Stimulated activated CD4-positive, alpha-beta T cell treated with anti-CD3 and anti-CD28 coated beads, Interleukin-4, amount 100 ng/mL, for 1 hour (primary cell): Measurements from ENCODE around the gene PDE4D.
"Not testable (repeated sequence)": the region's sequence is repeated elsewhere in the genome, so short reads cannot be mapped to it uniquely, and the experiment has no call there.

Experiments
- DNase-seq: peaks from one replicate; pipeline ENCODE4 v3.0.0-alpha.2; 2020

Gene PDE4D

DNA sequence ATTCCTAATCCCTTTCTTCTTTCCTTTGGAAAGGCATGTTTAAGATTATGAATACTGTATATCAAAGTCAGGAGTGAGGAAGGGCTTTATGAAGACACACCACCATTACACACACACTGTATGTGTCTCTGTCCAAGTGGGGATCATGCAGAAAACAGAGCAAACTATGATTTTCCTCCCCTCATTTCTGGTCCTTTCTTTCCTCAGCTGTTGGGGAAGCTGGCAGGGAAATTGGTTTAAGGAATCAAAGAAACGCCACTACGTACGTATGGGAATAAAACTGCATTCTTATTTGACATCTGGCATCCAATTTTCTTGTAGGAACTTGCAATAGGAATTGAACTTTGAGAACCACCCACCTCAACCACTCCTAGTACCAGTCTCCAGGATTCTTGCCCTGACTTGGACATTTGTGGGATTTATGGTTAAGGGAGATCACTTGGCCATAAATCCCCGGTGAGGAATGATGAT is 125.8 kb downstream of the PDE4D start:
- no peak for DNase-seq

GRCh38 chr5:59767211-59767605 is 126.3 kb downstream of the PDE4D start:
- no peak for DNase-seq

DNA sequence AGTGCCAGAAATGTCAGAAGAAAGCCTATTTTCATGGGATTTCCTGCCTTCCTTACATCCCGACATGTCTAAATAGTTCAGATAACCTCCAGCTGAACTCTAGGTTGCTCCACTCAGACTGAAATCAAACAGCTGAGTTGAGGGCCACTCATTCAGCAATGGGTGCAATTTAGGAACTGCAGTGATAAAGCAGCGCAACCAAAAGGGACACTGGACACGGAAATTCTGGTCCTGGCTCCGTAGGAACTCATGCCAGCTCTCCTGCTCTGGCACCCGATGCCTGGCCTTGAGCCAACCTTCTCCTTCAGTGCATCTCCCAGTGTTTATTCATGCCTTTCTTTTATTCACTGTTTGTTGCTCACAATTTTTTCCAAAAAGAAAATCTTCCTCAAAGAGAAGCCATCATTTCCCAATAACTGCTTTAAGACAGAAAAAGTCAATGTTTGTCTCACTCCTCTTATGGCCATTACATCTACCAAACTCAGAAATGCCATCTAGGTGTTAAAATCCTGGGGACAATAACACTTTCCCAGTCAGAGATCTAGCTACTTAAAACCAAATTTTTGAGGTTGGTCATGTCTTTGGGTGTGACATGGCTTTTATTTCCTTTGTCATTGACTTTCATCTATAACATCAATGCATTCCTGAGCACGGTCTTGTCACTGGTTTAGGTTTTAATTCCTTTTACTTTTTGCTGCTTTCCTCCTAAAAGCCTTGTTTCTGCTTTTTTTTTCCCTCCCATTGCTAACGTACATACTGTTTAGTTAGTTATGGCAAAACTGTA is 126.9 kb downstream of the PDE4D start:
- no peak for DNase-seq

DNA sequence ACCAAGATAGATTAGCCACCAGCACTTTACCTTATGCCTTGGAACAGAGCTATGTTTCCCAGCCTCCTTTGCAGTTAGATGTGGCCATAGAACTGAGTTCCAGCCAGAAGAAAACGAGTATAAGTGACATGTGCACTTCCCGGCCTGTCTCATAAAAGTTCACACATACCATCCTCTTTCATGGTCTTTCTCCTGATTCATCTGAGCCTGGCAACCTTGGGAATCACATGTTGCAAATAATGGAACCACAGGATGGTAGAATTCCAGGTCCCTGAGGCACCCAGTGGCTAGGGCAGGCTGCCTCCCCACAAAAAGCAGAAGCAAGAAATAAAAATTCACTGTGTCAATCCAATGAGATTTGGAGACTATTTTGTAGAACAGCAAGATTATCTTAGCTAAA is 128.1 kb downstream of the PDE4D start:
- DNase-seq, result no peak

DNA sequence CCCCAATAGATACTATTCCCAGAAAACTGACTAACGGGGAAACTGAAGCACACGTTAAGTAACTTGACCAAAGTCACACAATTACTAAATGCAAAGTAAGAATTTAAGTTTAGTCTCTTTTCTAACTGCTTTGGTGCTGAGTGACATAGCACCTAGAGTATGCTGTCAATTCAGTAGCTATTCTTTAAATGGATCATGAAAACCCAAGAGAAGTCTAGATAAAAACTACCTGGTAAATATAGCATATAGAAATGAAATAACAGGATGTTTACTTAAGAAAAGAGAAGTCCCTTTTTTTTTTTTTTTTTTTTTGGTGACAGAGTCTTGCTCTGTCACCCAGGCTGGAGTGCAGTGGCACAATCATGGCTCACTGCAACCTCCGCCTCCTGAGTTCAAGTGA is 129.2 kb downstream of the PDE4D start:
- DNase-seq, result no peak

GRCh38 chr5:59763541-59763940 is 130.0 kb downstream of the PDE4D start:
- no peak for DNase-seq

GRCh38 chr5:59762232-59762631 is 131.3 kb downstream of the PDE4D start:
- not testable (repeated sequence) for DNase-seq

DNA sequence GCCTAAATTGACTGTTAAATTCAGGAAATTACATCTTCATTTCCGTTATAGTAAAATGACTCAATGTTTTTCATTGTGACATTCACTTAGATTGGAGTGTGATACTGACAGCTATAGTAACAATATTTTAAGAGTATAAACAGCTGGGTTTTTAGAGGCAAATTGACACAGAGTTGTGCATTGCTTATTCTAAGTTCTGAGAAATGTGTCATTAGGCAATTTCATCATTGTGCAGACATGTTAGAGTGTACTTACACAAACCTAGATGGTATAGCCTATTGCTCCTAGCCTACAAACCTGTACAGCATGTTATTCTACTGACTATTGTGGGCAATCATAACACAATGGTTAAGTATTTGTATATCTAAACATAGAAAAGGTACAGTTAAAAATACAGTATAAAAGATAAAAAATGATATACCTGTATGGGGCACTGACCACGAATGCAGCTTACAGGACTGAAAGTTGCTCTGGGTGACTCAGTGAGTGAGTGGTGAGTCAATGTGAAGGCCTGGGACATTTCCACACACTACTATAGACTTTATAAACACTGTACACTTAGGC is 132.7 kb downstream of the PDE4D start:
- DNase-seq, result no peak

- DNase-seq, result no peak
Measured at GRCh38 chr5:59759600-59760351, 133.8 kb downstream of the PDE4D start.

GRCh38 chr5:59758566-59758965 is 135.0 kb downstream of the PDE4D start:
- no peak for DNase-seq

DNA sequence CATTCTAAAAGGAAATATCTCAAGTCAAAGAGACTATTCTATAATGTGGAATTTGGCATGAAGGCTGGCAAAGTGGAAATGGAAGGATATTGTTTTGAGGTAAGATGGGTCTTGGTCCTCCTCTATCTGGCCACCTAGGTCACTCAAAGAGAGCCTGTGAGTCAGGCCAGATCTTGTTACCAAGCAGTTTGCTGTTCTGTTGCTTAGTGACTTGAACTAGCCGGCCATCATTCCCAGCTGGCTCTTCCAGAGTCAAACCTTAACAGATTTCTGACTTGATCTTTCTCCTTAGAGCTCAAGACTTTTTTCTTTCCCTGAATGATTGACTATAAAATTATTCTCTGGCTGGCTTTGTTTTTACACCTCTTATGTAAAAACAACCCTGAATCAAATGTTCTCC is 136.1 kb downstream of the PDE4D start:
- no peak for DNase-seq

GRCh38 chr5:59756373-59757035 is 137.0 kb downstream of the PDE4D start:
- DNase-seq, result no peak

DNA sequence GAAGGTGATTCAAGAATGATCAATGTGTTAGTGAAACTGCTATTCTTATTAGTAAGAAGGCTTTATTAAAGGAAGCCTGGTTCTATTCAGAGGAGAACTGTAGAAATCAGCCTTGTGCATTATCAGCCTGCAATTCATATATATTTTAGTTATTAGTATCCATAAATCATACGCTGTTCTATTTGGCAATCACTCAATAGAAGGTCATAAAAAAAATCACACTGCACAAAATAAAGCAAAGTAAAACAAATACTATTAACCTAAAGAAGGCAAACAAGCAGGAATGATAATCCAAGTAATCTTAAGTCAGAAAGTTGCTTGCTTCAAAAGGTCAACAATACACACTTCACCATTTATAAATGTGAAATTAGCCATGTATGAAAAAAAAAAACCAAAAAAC is 138.1 kb downstream of the PDE4D start:
- DNase-seq, result no peak

GRCh38 chr5:59753599-59753998 is 139.9 kb downstream of the PDE4D start:
- no peak for DNase-seq

GRCh38 chr5:59749782-59750520 is 143.6 kb downstream of the PDE4D start:
- DNase-seq, result no peak

DNA sequence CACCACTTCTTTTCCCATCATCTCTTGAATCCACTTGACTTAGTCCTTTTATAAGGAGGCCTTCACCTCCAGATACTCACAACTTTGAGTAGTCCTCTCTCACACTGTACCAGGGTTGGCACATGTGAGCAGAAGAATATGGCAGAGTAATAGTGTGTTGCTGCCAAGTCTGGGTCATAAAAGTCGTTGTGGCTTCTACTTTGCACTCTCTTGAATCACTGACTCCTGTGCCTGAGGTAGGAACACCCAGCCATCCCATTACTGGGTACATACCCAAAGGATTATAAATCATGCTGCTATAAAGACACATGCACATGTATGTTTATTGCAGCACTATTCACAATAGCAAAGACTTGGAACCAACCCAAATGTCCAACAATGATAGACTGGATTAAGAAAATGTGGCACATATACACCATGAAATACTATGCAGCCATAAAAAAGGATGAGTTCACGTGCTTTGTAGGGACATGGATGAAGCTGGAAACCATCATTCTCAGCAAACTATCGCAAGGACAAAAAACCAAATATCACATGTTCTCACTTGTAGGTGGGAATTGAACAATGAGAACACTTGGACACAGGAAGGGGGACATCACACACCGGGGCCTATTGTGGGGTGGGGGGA is 145.4 kb downstream of the PDE4D start:
- DNase-seq, result not testable (repeated sequence)

GRCh38 chr5:59746241-59746765 is 147.2 kb downstream of the PDE4D start:
- DNase-seq, result no peak

- DNase-seq, result no peak
Measured at GRCh38 chr5:59745415-59745863, 148.1 kb downstream of the PDE4D start.

- no peak for DNase-seq
Measured at GRCh38 chr5:59744531-59744992, 149.0 kb downstream of the PDE4D start.

DNA sequence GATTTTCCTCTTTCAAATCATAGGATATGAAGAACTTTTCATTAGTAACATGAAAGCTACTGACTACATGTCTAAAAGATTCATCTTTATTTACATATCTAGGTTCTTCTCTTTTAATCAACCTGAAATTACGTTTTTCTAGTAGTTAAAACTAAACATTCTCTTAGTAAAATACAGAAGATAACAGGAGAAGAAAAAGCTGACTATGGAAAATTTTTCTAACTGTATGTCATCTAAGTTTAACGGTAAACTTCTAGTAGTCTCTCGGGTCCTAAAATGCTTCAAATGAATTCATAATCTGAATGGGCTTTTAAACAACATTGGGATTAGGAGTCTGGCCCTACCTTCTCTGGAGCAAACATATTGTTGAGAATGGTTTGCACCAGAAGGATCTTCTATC is 151.9 kb downstream of the PDE4D start:
- DNase-seq, result no peak

- DNase-seq, result no peak
Measured at GRCh38 chr5:59738024-59738423, 155.5 kb downstream of the PDE4D start.

GRCh38 chr5:59732806-59733205 is 160.7 kb downstream of the PDE4D start:
- DNase-seq, result no peak
